Esophagus squamous epithelium (tissue), 5 donors: ENCODE data around the gene DDAH1. TPM values are rescaled to one million over a fixed set of nuclear protein-coding genes. Genes with fewer than 3 reads are reported as not detected.

Experiments used
- DNase-seq: peaks from one replicate; lab custom pipeline; 2025; lab: John Stamatoyannopoulos, UW
- H3K27ac ChIP-seq, 4 donors: fragments of 200-600 bp; sonication (generic); one replicate each; pipeline ENCODE4 v1.5.1; 2016 to 2019; ENCODE audit warnings: mild to moderate bottlenecking in 1 of 4
- H3K27me3 ChIP-seq, 4 donors: fragments of 200-600 bp; sonication (generic); 1 replicate in 3 of 4; 2 replicates in 1 of 4; pipeline versions ENCODE4 v1.5.1 to v1.6.0; 2017 to 2021; ENCODE audit warnings: antibody characterized with exemption in 1 of 4
- H3K36me3 ChIP-seq, 3 donors: fragments of 200-600 bp; sonication (generic); one replicate each; pipeline ENCODE4 v1.5.1; 2016 to 2019
- H3K4me1 ChIP-seq, 3 donors: fragments of 200-600 bp; sonication (generic); one replicate each; pipeline ENCODE4 v1.5.1; 2017 to 2019
- H3K4me3 ChIP-seq, 4 donors: fragments of 200-600 bp; sonication (generic); 1 replicate in 3 of 4; 2 replicates in 1 of 4; pipeline ENCODE4 v1.5.1; 2016 to 2019; ENCODE audit warnings: mild to moderate bottlenecking in 2 of 4, moderate library complexity in 1 of 4
- H3K9me3 ChIP-seq, 3 donors: fragments of 200-600 bp; sonication (generic); one replicate each; pipeline ENCODE4 v1.5.1; 2016 to 2019
- POLR2A ChIP-seq, 4 donors: fragments of 450-650 bp; IDR thresholded peaks; one replicate each; pipeline ENCODE4 v1.6.1; 2017; ENCODE audit warnings: antibody characterized with exemption in 4 of 4, mild to moderate bottlenecking in 4 of 4, moderate library complexity in 3 of 4
- WGBS, 2 donors: methylation state at CpG; one replicate each; pipeline ENCODE4 v1.1.5; 2018; 5-methylcytosine and 5-hydroxymethylcytosine counted together
- intact Hi-C: fragments of 100-400 bp; cut with DNase I; formaldehyde crosslinking; loops from one replicate; pipeline ENCODE4 v1.15.0; 2022
- total RNA-seq, 4 donors: library from RNA; depleted of rRNA; stranded (reverse); fragments of >200 nt; gene quantifications; one replicate each; pipeline ENCODE4 v1.1.0, GENCODE V29; 2016
- TF ChIP-seq, protein P1 (sequence below), 6 experiments: fragments of 450-650 bp in 4 of 6; fragments of 200-600 bp in 2 of 6; sonication (generic) in 2 of 6; IDR thresholded peaks; one replicate each; pipeline ENCODE4 v1.5.1; 2016 to 2019; ENCODE audit warnings: antibody characterized with exemption in 6 of 6, mild to moderate bottlenecking in 4 of 6, moderate library complexity in 4 of 6
- donor health status: DM: yes; HTN: yes; CAD: no.

DDAH1 gene
- total RNA-seq, 4 donors from 2014 or later, result 6.1 to 13.8 (median 11.5) TPM

DNA sequence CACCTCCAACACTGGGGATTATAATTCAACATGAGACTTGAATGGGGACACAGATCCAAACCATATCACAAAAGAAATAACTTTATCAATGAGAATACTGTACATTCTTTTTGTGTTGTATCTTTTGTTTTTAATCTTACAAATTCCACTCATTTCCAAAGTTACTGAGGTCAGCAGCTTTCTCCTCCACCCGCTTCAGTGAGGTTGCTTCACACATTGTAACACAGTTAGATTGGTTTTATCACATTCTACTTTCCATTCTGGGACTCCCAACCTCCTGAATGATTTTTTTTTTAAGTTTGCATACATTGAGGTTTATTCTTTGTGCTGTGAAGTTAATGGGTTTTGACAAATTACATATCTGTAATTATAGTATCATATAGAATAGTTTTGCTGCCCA lies 43.8 kb downstream of the DDAH1 start:
- Histone ChIP-seq H3K4me3 (no peak overlapping the region), H3K27me3 (no peaks in the 10 kb centered on the region), H3K36me3 (no peaks in the 10 kb centered on the region), H3K4me1 (no peaks in the 10 kb centered on the region), H3K27ac (no peak overlapping the region), H3K9me3 (peaks cover 0 to 10% (median 6%) of the 10 kb centered on the region in 3 donors)
- DNase-seq, result no peak
- intact Hi-C loops, result no loop called here
- TF ChIP-seq POLR2A (IDR thresholded peaks at IDR 0.05), result no peak
- TF ChIP-seq, protein P1, sequence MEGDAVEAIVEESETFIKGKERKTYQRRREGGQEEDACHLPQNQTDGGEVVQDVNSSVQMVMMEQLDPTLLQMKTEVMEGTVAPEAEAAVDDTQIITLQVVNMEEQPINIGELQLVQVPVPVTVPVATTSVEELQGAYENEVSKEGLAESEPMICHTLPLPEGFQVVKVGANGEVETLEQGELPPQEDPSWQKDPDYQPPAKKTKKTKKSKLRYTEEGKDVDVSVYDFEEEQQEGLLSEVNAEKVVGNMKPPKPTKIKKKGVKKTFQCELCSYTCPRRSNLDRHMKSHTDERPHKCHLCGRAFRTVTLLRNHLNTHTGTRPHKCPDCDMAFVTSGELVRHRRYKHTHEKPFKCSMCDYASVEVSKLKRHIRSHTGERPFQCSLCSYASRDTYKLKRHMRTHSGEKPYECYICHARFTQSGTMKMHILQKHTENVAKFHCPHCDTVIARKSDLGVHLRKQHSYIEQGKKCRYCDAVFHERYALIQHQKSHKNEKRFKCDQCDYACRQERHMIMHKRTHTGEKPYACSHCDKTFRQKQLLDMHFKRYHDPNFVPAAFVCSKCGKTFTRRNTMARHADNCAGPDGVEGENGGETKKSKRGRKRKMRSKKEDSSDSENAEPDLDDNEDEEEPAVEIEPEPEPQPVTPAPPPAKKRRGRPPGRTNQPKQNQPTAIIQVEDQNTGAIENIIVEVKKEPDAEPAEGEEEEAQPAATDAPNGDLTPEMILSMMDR (IDR thresholded peaks at IDR 0.05), result no peak
- 84 to 88% methylated on average over 1 of the region's 1 CpG for WGBS, 2 donors

DNA sequence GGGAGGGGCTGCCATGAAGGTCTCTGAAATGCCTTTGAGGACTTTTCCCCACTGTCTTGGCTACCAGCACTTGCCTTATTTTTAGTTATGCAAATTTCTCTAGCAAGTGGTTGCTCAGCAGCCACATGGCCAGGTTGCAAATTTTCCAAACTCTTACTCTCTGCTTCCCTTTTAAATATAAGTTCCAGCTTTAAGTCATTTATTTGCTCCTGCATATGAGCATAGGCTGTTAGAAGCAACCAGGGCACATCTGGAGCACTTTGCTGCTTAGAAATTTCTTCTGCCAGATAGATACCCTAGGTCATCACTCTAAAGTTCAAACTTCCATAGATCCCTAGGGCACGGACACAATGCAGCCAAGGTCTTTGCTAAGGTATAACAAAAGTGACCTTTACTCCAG lies 44.8 kb downstream of the DDAH1 start:
- peaks cover 0 to 10% (median 6%) of the 10 kb centered on the region in 3 donors for H3K9me3 ChIP-seq
- TF ChIP-seq POLR2A (IDR thresholded peaks at IDR 0.05), result no peak
- TF ChIP-seq, protein P1 (IDR thresholded peaks at IDR 0.05), result no peak
- no peaks in the 10 kb centered on the region for H3K4me1 ChIP-seq
- WGBS, 2 donors, result 0 to 100% methylated on average over 1 of the region's 1 CpG
- no peak for DNase-seq
- no peak overlapping the region for H3K4me3 ChIP-seq
- no peak overlapping the region for H3K27ac ChIP-seq
- H3K36me3 ChIP-seq, result no peaks in the 10 kb centered on the region
- intact Hi-C loops, result no loop called here
- no peaks in the 10 kb centered on the region for H3K27me3 ChIP-seq

DNA sequence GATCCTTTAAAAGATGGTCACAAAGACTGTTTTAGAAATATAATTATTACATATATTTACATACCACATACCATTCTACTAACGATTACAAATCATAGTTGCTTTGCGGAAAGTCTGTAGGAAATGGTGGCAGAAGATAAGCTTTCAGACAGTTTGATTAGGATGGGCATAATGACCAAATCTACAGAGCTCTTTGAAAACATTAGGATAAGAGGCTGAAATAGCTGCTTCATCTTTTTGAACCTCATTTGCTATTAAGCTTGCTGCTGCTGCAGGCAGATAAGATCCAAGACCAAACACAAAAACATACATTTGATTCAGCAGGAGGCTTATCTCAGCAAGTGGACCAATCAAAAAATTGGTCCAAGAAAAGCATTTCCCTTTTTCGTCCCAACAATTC lies 47.1 kb downstream of the DDAH1 start:
- no peak overlapping the region for H3K27ac ChIP-seq
- WGBS, 2 donors, result 67 to 75% methylated on average over 3 of the region's 3 CpGs
- TF ChIP-seq POLR2A (IDR thresholded peaks at IDR 0.05), result no peak
- TF ChIP-seq, protein P1 (IDR thresholded peaks at IDR 0.05), result no peak
- no peaks in the 10 kb centered on the region for H3K4me1 ChIP-seq
- H3K36me3 ChIP-seq, result no peaks in the 10 kb centered on the region
- H3K4me3 ChIP-seq, result no peak overlapping the region
- no peaks in the 10 kb centered on the region for H3K27me3 ChIP-seq
- DNase-seq, result no peak
- intact Hi-C loops, result no loop called here
- peaks cover 0 to 10% (median 6%) of the 10 kb centered on the region in 3 donors for H3K9me3 ChIP-seq

DNA sequence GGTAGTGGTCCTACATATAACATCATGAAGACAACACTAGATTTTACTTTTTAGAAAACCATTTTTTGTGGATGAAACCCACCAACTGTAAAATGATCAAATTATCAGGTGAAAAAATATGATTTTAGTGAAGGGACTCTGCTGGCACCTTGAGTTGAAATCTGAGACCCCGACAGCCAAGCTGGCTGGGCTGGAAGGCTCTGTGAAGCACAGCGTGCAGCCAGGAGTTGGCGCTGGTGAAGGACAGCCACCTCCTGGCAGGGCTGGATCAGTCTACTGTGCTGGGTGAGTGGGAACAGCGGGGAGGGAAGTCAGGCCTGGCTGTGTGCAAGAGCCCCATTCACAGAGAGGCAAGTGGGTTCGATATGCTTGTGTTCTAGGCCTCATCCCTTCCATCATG lies 47.9 kb downstream of the DDAH1 start:
- no peak for DNase-seq
- intact Hi-C loops, result no loop called here
- Histone ChIP-seq H3K4me1 (no peaks in the 10 kb centered on the region), H3K4me3 (no peak overlapping the region), H3K9me3 (peaks cover 0 to 10% (median 6%) of the 10 kb centered on the region in 3 donors), H3K27ac (no peak overlapping the region), H3K27me3 (no peaks in the 10 kb centered on the region), H3K36me3 (no peaks in the 10 kb centered on the region)
- TF ChIP-seq, protein P1 (IDR thresholded peaks at IDR 0.05), result no peak
- TF ChIP-seq POLR2A (IDR thresholded peaks at IDR 0.05), result no peak
- WGBS, 2 donors, result 65 to 79% methylated on average over 5 of the region's 5 CpGs

DNA sequence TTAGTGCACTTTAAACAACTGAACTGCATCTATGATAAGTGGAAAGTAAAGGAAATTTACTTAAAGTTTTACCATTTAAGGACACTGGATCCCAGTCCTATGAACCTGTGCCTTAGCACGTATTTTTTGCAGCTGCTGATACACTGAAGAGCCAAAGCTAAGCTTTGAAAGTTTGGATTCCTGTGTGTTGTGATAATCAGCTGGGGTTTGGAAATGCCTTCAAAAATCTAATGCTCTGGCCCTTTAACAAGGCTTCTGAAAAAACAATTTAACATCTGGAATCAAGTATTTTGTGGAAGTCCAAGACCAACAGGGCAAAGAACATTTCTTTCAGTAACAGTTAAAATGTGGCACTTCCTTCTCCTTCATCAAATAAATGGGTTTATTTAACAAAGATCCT lies 51.8 kb downstream of the DDAH1 start:
- H3K27me3 ChIP-seq, result no peaks in the 10 kb centered on the region
- TF ChIP-seq POLR2A (IDR thresholded peaks at IDR 0.05), result no peak
- TF ChIP-seq, protein P1 (IDR thresholded peaks at IDR 0.05), result no peak
- WGBS, 2 donors, result 78 to 89% methylated on average over 1 of the region's 1 CpG
- H3K4me3 ChIP-seq, result no peak overlapping the region
- intact Hi-C loops, result no loop called here
- H3K9me3 ChIP-seq, result no peaks in the 10 kb centered on the region
- H3K4me1 ChIP-seq, result no peaks in the 10 kb centered on the region
- H3K36me3 ChIP-seq, result no peaks in the 10 kb centered on the region
- H3K27ac ChIP-seq, result no peak overlapping the region
- no peak for DNase-seq
